ENCODE measurements around the gene PHF1. TPM values are rescaled to one million over a fixed set of nuclear protein-coding genes. Genes with fewer than 3 reads are reported as not detected.

PHF1 gene
- total and polyA plus RNA-seq, 2 of the 13 experiments (the other 11 are each of a cell fraction or from before 2014, with no cell fraction given): 25.4 to 61.9 TPM

GRCh38 chr6:33439956-33440648, 29.3 kb downstream of the PHF1 start:
- in situ Hi-C loops (cut with HindIII; ENCODE audit: extremely low pct_ligation_motif_present, low pct_unique_long_range_greater_than_20kb) (no loop called here), intact Hi-C loops (cut with micrococcal nuclease; ENCODE audit: unreplicated experiment) (no loop called here)
- H3K27me3 ChIP-seq (ENCODE audit: control insufficient read depth in 1 of 2, insufficient read depth in 2 of 2, low read length in 2 of 2): no peaks in the 10 kb centered on the region
- FAIRE-seq: no peak
- no peak overlapping the region for H3K27ac ChIP-seq (ENCODE audit: extremely low read length, insufficient read depth, low read length)
- no peaks in the 10 kb centered on the region for H3K4me1 ChIP-seq (ENCODE audit: insufficient read depth, low read length)
- no TSS peak for BruUV-seq (replicated peaks)
- ChIA-PET CTCF (ENCODE audit: low intra/inter-chr PET ratio, low total read pairs) (no interaction called here), POLR2A (interaction anchor here (1.6 kb wide), 1 partner anchor 9 kb away, joined by 5 read pairs; no protein-coding TSS in a partner anchor)
- H4K20me1 ChIP-seq (ENCODE audit: insufficient read depth, low read length): no peaks in the 10 kb centered on the region
- no peak; the same call in 2 of the 3 replicates for ATAC-seq
- H2AFZ ChIP-seq (ENCODE audit: low read length): no peak overlapping the region
- no peak overlapping the region for H3K9ac ChIP-seq (ENCODE audit: insufficient read depth, low read depth, low read length)
- H3K4me2 ChIP-seq (ENCODE audit: low read depth, low read length): no peak overlapping the region
- no peaks in the 10 kb centered on the region for H3K9me3 ChIP-seq (ENCODE audit: low read length)
- WGBS (ENCODE audit: low lambda C conversion rate): 50% methylated on average over 9 of the region's 9 CpGs
- no peaks in the 10 kb centered on the region for H3K79me2 ChIP-seq (ENCODE audit: insufficient read depth, low read length)
- DNase-seq (ENCODE audit: low spot score): no peak
- TF ChIP-seq SMYD3 (CRISPR knock-in tag; IDR thresholded peaks at IDR 0.05): no peak
- peak; percentile 25; the same call in 1 of the 2 replicates for TF ChIP-seq MNT (IDR thresholded peaks at IDR 0.05)
- H3K36me3 ChIP-seq (replicated peaks in 1 of 2; ENCODE audit: control insufficient read depth in 1 of 2, insufficient read depth in 2 of 2, low read length in 2 of 2): peaks cover 0 to 2% of the 10 kb centered on the region in 2 experiments; a peak in 1 of 5 replicates
- H3K4me3 ChIP-seq (replicated peaks in 1 of 3; ENCODE audit: insufficient read depth in 1 of 3, low read depth in 2 of 3, low read length in 3 of 3): no peak overlapping the region

- no peaks in the 10 kb centered on the region for H3K27me3 ChIP-seq (ENCODE audit: control insufficient read depth in 1 of 2, insufficient read depth in 2 of 2, low read length in 2 of 2)
- intact Hi-C loops (cut with micrococcal nuclease; ENCODE audit: unreplicated experiment) (no loop called here), in situ Hi-C loops (cut with HindIII; ENCODE audit: extremely low pct_ligation_motif_present, low pct_unique_long_range_greater_than_20kb) (no loop called here)
- no peak overlapping the region for H2AFZ ChIP-seq (ENCODE audit: low read length)
- no peaks in the 10 kb centered on the region for H3K9me3 ChIP-seq (ENCODE audit: low read length)
- no peak for ATAC-seq
- ChIA-PET CTCF (ENCODE audit: low intra/inter-chr PET ratio, low total read pairs) (no interaction called here), POLR2A (interaction anchor here (1.1 to 1.6 kb wide), 2 partner anchors 10 to 13 kb away, joined by 5 read pairs; partner anchors contain the start of gene ZBTB9)
- no peaks in the 10 kb centered on the region for H3K4me1 ChIP-seq (ENCODE audit: insufficient read depth, low read length)
- H3K79me2 ChIP-seq (ENCODE audit: insufficient read depth, low read length): no peaks in the 10 kb centered on the region
- FAIRE-seq: no peak
- BruUV-seq (replicated peaks): no TSS peak
- H3K9ac ChIP-seq (ENCODE audit: insufficient read depth, low read depth, low read length): no peak overlapping the region
- no peak for DNase-seq (ENCODE audit: low spot score)
- no peak overlapping the region for H3K27ac ChIP-seq (ENCODE audit: extremely low read length, insufficient read depth, low read length)
- peaks cover 0 to 2% of the 10 kb centered on the region in 2 experiments; a peak in 1 of 5 replicates for H3K36me3 ChIP-seq (replicated peaks in 1 of 2; ENCODE audit: control insufficient read depth in 1 of 2, insufficient read depth in 2 of 2, low read length in 2 of 2)
- H4K20me1 ChIP-seq (ENCODE audit: insufficient read depth, low read length): no peaks in the 10 kb centered on the region
- no peak overlapping the region for H3K4me3 ChIP-seq (replicated peaks in 1 of 3; ENCODE audit: insufficient read depth in 1 of 3, low read depth in 2 of 3, low read length in 3 of 3)
- WGBS (ENCODE audit: low lambda C conversion rate): 79% methylated on average over 19 of the region's 19 CpGs
- H3K4me2 ChIP-seq (ENCODE audit: low read depth, low read length): no peak overlapping the region
- TF ChIP-seq ZNF326 (CRISPR knock-in tag; IDR thresholded peaks at IDR 0.05; ENCODE audit: borderline replicate concordance) (no peak), HOXA5 (CRISPR knock-in tag; IDR thresholded peaks at IDR 0.05) (no peak), NR2F2 (IDR thresholded peaks at IDR 0.05; ENCODE audit: borderline replicate concordance, low read depth) (no peak), ZNF331 (CRISPR knock-in tag; IDR thresholded peaks at IDR 0.05) (no peak), ZNF10 (CRISPR knock-in tag; IDR thresholded peaks at IDR 0.05; ENCODE audit: borderline replicate concordance, low read depth) (no peak), SPEN (CRISPR knock-in tag; IDR thresholded peaks at IDR 0.05; ENCODE audit: low read depth) (no peak), KAT2B (IDR thresholded peaks at IDR 0.05; ENCODE audit: borderline replicate concordance, low read depth, low read length) (no peak), ZFY (CRISPR knock-in tag; IDR thresholded peaks at IDR 0.05) (no peak), HIC2 (CRISPR knock-in tag; IDR thresholded peaks at IDR 0.05; ENCODE audit: low read depth) (no peak)
Measured at GRCh38 chr6:33440649-33441309, 30.0 kb downstream of the PHF1 start.
